HS-5 (cell line): ENCODE data around the gene SLF2.

Source experiments
- DNase-seq: peaks from one replicate; pipeline ENCODE4 v3.0.0-alpha.2; 2012; ENCODE audit warnings: low read depth

Gene SLF2

DNA sequence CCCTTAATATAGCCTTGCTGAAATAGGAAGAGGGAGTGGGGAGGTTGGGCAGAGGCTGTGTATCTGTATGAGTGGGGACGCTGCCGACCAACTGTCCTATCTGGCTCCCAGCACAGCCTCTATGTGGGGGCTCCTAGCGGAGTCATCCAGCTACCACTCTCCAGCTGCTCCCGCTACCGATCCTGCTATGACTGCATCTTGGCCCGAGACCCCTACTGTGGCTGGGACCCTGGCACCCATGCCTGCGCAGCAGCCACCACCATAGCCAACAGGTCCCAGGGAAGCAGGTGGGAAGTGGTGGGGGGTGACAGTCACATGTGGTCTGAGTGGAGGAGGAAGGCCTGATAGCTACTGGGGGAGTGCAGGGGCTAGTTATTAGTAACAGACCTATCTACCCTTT lies 67.9 kb downstream of the SLF2 start:
- no peak for DNase-seq

DNA sequence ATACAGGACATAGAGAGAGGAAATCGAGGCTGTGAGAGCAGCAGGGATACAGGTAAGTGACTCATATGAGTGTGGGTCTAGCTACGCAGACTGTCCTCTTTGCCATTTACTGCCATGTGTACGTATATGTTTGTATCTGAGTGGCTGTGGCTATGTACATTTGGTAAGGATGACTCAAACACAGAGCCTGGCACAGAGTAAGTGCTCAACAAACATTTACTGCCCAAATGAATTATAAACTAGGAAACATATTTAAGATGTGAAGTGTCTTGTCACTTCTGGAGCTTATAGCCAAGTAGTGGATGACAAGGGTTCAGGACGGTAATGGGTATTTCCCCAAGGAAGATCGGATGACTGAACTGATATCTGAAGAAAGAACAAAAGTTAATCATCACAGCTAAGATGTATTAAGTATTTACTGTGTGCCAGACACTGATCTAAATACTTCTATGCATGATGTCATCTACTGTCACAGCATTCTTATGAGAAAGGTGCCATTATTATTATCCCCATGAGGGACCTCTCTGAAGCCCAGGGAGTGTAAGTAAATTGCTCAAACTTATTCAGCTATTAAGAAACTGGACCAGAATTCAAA lies 68.5 kb downstream of the SLF2 start:
- no peak for DNase-seq

DNA sequence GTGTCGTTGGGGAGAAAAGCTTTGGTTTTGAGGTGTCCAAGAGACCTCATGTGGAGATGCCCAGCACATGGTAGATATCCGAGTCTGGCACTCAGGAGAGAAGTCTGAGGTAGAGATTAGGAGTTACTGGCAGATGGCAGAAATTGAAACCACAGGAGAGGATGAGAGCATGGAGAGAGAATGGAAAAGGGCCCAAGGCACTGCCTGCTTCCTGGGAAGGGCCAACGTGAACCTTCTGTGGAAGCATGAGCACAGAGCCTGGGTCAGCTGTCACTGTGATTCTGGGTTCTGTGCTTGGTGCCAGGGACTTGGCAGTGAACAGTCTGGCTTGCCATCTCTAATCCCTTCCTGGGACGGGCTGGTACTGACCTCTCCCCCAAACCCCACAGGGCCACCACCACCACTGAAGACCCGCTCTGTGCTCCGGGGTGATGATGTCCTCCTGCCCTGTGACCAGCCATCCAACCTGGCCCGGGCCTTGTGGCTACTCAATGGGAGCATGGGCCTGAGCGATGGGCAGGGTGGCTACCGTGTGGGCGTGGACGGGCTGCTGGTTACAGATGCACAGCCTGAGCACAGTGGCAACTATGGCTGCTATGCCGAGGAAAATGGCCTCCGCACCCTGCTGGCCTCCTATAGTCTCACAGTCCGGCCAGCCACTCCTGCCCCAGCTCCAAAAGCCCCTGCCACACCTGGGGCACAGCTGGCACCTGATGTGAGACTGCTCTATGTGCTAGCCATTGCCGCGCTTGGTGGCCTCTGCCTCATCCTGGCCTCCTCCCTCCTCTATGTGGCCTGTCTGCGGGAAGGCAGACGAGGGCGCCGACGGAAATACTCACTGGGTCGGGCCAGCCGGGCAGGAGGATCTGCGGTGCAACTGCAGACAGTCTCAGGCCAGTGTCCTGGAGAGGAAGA lies 70.4 kb downstream of the SLF2 start:
- no peak for DNase-seq

DNA sequence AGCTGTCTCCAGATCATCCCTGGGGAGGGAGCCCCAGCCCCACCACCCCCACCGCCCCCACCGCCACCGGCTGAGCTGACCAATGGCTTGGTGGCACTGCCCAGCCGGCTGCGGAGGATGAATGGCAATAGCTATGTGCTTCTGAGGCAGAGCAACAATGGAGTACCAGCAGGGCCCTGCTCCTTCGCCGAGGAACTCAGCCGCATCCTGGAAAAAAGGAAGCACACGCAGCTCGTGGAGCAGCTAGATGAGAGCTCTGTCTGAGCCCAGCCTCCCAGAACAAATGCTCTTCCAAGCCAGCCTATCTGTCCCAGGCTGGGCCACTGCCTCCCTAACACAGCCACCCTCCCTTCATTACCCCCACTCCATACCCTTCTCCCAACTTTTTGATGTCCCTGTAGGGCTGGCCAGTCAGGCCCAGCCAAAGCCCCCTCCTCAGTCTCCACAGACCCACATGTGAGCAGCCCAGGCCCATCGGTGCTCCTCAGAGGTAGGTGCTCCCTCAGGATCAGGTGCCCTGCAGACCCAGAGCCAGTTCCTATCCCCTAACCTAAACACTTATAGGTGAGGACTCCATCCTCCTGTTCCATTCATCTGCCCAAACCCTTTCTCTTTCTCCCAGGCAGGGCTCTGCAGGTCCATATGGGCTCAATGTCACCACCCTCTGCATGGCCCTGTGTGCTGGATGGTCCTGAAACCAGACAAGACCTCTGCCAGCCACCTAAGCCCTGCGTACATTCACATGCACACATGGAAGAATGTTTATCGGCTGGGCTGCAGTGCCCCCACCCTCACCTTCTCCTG lies 71.3 kb downstream of the SLF2 start:
- no peak for DNase-seq

DNA sequence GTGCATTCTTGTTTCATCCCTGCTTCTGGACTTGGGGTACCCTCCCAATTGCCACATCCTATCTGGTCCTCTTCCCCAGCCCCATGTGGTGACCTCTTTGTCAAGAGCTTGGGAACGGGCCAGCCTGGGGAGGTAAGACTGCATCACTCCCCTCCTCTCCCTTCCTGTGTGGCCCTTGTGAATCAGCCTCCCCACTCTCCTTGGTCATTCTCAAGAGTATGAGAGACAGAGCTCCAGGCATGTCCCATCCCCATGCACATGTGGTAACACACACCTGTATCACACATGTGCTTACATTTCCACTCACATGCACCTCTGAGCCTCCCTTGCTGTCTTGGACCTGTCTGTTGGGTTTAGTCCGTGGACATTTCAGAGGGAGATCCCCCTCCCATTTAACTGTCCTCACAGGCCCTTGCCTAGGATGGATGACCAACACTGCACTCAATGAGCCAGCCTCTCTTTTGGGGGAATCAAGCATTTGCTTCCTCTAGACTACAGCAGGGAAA lies 72.0 kb downstream of the SLF2 start:
- no peak for DNase-seq

DNA sequence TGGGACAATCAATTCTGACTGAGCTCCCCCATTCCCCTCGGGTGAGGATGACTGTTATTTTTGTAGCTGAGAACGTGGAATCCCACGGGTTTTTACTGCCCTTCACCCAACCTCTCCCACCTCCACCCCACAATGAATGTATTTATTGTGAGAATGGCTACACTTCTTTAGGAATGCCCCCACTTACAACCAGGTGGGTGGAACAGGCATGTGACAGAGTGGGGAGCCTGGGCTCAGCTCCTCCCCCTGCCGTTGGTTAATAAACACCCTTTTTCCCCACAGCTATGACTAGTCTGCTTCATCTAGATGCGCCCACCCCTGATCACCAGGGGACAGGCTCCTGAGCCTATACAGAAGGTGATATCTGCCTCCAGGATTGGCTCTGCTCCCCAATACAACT lies 72.6 kb downstream of the SLF2 start:
- no peak for DNase-seq

DNA sequence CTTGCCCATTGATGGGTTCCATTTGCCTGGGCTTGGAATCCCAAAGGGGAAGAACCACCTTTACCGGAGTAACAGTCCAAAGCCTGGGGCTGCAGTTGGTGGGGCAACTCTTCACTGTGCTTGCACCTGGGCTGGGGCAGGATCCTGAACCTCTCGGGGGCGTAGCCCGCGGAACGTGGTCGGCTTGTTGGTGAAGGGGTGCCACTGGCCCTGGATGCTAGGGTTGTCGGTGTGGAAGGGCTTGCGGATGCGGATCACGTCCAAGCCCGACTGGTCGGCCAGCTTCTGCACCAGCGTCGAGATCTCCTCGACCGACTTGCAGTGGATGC lies 73.8 kb downstream of the SLF2 start:
- no peak for DNase-seq

DNA sequence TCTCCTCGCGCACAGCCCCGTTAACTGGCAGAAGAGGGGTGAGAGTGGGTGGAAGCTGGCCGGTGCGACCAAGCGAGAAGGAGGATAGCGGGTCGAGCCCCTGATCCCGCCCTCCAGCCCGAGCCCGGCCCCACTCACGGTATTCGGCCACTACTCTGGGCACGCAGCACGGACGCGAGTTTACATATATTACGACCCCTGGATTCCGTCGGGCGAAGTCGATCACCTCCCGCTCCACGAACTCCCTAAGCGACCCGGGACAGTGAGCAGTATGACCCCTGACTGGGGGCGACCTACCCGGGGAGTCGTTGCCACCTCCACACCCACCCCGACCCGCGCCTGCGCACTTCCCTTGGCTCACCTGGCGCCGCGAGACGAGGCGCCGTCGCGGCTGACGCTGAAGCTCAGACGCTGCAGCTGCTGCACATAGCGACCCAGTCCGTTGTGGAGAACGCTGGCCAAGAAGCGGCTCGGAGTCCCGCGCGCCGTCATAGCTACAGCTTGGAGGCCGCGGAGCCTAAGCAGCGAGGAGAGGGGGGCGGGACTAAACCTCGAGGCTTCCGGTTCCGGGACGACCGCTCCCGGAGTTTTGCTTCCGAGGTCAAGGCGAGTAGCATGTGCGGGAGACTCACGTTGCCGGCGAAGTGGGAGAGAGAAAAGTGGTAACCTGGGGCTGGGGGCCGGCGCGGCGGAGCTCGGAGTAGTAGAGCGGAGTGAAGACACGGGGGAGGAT lies 74.4 kb downstream of the SLF2 start, which contains the start of the genes MRPL43 and TWNK:
Gene MRPL43 (minus strand): TSS at position 546 of the 733 bp plus-strand sequence. CDS start 54 bp downstream, at position 492.
Gene TWNK (plus strand): TSS at position 592 of the 733 bp plus-strand sequence. CDS start 668 bp downstream, outside the sequence.
- no peak for DNase-seq

DNA sequence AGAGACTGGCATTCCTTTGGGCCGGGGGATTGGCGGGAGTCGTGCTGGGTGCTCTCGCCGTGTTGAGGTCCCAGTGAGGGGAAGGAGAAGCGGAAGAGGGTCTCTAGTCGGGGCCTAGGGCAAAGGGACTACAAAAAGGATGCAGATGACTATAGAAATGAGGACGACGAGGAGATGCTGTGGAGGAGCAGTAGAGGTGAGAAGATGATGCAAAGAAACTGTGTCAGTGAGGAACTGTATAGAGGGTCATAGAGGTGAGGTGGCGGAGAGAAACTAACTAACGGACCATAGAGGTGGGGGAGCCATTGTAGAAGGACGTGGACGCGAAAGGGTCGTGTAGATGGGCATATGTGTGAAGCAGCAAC lies 74.9 kb downstream of the SLF2 start:
- no peak for DNase-seq

DNA sequence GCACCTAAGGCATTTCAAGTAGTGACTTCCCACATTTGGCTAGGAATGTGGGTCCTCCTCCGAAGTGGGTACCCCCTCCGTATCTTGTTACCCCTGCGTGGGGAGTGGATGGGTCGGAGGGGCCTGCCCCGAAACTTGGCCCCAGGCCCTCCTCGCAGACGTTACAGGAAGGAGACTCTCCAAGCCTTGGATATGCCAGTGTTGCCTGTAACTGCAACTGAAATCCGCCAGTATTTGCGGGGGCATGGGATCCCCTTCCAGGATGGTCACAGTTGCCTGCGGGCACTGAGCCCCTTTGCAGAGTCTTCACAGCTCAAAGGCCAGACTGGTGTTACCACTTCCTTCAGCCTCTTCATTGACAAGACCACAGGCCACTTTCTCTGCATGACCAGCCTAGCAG lies 75.4 kb downstream of the SLF2 start:
- no peak for DNase-seq

DNA sequence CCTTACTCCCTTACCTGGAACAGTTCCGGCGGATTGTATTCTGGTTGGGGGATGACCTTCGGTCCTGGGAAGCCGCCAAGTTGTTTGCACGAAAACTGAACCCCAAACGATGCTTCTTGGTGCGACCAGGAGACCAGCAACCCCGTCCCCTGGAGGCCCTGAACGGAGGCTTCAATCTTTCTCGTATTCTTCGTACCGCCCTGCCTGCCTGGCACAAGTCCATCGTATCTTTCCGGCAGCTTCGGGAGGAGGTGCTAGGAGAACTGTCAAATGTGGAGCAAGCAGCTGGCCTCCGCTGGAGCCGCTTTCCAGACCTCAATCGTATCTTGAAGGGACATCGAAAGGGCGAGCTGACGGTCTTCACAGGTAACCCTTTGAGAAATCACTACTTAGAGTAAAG lies 76.3 kb downstream of the SLF2 start:
- no peak for DNase-seq

DNA sequence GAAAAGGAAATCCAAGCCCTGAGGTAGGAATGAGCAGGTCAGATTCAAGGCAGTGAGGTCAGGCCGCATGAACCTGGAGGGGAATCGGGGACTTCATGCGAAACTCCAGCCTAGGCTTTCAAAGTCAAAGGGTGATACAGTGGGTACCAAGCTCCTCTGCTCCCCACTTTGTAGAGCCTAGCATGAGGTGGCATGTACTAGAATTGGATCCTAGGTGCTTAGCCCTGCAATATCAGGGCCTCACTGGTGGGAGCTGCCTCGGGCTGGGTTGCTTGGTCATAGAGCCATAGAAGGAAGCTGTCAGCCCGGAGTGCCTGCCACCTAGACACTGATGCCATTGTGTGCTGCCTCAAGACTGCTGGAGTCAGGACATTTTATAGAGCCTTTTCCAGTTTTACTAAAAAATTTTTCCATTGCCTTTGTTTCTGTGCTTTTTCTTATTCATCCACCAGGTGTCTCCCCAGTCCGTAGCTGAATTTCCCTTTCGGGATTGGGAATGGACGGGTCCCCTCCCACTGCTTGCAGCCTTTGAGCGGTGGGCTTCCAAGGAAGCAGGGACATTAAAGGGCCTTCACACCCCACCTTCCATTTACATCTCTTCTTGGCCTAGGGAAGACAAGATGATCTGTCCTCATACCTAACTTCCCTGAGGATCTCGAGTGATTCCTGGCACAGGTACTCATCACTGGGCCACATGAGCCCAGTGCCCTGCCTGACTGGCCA lies 81.4 kb downstream of the SLF2 start:
- no peak for DNase-seq

DNA sequence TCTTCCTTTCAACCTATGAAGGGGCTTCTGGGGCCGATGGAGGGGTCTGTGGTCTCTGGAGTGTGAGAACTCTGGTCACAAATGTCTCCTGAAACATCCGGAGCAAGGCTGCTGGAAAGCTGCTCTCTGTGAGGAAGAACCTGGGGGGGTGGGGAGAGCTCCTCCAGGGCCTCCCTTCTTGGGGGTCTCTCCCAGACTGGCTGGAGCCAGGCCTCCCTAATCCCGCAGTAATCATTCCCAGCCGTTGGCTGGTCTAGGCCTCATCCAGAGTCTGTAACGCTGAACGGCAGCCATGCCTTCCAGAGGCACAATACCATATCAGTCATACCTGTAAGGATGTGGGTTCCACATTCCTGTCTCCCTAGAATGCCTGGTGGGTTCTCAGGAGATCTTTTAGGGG lies 82.4 kb downstream of the SLF2 start:
- no peak for DNase-seq

DNA sequence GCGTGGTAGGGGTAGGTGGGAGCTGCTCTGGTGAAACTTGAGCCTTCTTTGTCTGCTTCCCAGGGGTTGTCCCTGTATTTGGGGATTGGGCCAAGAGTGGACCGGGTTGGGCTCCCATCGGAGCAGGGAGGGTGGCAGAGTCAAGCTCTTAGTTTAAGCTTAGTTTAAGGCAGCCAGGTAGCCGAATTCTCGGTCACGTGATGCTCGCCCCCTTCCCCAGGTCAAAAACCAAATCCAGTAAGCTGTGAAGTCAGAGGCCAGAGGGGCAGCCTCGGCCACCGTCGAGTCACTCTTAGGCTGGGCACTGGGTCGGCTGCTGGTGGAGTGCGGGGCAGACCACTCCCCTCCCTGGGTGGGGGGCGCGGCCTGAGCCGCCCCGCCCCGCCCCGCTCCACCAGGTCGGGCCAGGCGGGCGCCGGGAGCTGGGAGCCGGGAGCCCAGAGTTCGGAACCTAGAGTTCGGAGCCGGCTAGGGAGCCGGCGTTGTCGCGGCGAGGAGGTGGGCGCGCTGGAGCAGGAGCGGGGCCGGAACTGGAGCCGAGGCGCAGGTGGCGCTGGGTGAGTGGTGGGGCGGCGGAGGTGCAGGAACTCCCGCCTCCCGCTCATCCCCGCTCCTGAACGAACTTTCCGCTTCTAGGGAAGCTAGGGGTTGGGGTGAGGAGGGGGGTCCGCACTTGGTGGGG lies 84.1 kb downstream of the SLF2 start:
- no peak for DNase-seq

DNA sequence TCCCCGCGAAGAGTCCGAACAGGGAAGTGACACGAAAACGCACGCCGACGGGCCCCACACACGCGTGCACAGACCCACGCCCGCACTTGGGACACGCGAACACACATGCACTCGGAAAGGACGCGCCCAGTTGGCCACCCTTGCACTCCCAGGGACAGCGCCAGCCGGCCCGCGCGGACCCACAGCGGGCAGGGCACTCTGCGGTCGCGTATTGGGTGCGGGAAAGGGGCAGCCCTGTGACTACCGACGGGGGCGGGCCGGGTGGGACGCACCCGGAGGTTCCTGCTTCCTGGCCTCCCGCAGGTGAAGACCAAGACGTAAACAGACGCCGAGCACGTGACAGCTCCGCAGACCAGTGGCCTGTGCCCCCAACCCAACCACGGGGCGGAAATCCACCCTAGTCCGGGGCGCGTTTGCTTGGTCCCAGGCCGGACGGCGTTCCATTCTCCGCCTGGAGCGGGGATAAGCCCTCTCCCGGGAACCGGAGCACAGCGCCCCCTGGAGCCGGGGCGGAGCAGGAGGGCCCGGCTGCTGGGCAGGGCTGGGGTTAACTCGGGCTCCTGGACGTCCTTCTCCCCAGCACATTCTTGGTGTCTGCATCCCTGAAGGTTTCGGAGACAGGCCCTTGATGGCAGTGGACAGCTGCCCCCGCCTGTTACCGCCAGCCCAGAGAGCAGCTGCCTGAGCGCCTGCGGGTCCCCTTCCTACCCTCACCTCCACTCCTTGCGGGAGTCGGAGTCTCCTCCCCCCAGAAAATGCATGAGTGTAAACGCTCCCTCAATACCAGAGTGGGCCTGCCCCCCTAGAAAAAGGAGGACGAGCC lies 84.8 kb downstream of the SLF2 start:
- DNase-seq = no peak

DNA sequence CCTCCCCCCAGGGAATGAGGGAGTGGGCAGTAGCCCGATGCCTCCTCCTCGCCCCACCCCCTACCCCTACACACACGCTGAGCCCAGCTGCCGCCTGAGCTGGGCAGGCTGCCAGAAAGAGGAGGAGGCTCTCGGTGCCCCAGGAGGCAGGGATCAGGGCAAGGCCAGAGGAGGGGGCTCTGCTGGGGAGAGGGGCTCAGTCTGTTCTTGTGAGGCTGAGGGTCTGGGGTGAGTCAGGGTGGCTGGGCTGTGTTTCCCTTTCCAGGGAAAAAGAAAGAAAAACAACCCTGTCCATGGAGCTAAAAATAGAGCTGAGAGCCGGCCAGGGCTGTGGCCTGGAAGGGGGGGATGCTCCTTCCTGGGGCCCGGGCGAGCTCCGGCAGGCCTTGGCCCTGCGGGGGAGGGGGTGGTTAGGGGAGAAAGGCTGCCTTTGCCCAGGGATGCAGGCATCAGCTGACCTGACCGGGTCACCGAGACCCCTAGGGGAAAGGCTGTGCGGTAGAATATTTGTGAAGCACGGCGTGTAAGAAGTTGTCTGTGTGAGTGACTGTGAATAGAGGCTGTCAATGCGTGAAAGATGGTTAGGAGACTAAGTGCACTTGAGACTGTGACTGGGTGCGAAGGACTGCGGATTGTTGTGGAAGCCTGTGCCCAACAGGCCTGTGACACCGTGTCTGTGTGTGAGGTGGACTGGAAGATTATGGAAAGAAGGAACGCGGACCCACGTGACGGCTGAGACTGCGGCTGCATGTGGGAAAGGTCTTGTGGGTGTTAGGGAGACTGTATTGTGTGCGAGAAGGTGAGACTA lies 85.6 kb downstream of the SLF2 start:
- no peak for DNase-seq

DNA sequence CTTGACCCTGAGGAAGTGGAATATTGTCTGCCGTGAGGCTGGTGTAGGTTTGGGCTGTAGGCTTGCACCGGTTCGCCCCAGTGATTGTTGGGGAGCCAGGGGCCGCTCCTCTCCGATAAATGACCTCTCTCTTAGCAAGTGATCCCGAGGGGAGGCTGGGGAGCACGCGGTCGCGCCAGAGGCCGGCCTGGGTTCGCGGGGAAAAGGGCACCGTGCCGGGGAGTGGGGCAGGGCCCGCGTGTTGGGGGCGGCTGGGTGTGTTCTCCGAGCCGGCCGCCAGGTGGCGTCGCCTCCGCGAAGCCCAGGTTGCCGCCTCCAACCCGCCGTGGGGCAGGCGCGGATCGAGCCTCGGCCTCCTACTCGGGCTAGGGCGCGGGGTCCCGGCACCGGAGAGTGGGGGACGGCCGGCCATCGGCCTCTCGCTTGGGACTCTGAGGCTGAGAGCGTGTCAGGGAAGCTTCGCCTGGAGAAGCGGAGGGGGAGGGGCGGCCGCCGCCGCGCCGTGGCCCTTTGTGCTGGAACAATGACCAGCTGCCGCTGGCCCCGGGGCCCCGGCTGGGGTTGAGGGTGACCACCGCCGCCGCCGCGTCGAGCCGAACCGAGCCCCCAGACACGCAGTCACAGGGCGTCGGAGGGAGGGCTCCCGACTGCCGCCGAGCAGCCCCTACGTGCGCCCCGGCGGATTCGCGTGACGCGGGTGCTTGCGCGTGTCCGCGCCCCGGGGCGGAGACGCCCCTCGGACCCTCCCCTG lies 86.4 kb downstream of the SLF2 start:
- DNase-seq = no peak

DNA sequence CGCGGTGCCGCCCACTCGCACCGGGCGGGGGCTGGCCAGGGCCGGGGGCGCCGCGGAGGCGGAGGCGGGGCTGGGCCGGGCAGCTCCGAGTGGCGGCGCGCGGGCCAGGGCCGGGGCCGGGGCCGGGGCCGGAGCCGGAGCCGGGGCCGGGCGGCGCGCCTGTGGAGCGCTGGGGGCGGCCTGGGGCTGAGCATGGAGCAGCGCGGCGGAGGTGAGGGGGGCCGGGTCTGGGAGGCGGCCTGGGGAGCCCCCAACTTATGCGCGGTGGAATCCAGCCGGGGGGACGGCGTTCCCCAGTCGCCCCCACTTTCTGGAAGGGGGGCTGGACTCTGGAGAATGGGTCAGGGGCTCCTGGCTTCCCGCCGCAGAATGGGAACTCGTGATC lies 87.0 kb downstream of the SLF2 start, which contains the start of gene LZTS2:
Gene LZTS2 (plus strand): TSS at position 67 of the 385 bp plus-strand sequence. CDS start 2,731 bp downstream, outside the sequence.
- no peak for DNase-seq
